DMS53 treated with DMSO at 0.1 percent for 48 hours (cell line): ENCODE data around the gene MMD.
"Not testable (repeated sequence)": the region's sequence is repeated elsewhere in the genome, so short reads cannot be mapped to it uniquely, and the experiment has no call there.

Experiments
- DNase-seq: peaks from one replicate; lab custom pipeline; 2025; ENCODE audit not compliant: unreplicated experiment; lab: John Stamatoyannopoulos, UW

The MMD gene

GRCh38 chr17:55421179-55421934 lies at the start of gene MMD:
Gene MMD, minus strand, starts transcription at chr17:55421835. Its CDS starts 140 bp downstream, at chr17:55421695.
- DNase-seq: peak; percentile 28

GRCh38 chr17:55466671-55467070 lies 45.0 kb upstream of the MMD start:
- no peak for DNase-seq

GRCh38 chr17:55465771-55466170 lies 44.1 kb upstream of the MMD start:
- DNase-seq: not testable (repeated sequence)

GRCh38 chr17:55463600-55463999 lies 42.0 kb upstream of the MMD start:
- DNase-seq: no peak

- no peak for DNase-seq
Observed at GRCh38 chr17:55462711-55463110, 41.1 kb upstream of the MMD start.

- DNase-seq: no peak
Observed at GRCh38 chr17:55462234-55462633, 40.6 kb upstream of the MMD start.

- no peak for DNase-seq
Observed at GRCh38 chr17:55458978-55459377, 37.3 kb upstream of the MMD start.

- no peak for DNase-seq
Observed at GRCh38 chr17:55458287-55458900, 36.8 kb upstream of the MMD start.

- no peak for DNase-seq
Observed at GRCh38 chr17:55456307-55457240, 34.9 kb upstream of the MMD start.

GRCh38 chr17:55454906-55455474 lies 33.4 kb upstream of the MMD start:
- DNase-seq: no peak

GRCh38 chr17:55453839-55454557 lies 32.4 kb upstream of the MMD start:
- DNase-seq: no peak

- no peak for DNase-seq
Observed at GRCh38 chr17:55452139-55452790, 30.6 kb upstream of the MMD start.

GRCh38 chr17:55451758-55452138 lies 30.1 kb upstream of the MMD start:
- no peak for DNase-seq

- DNase-seq: no peak
Observed at GRCh38 chr17:55451203-55451641, 29.6 kb upstream of the MMD start.

- no peak for DNase-seq
Observed at GRCh38 chr17:55450232-55450825, 28.7 kb upstream of the MMD start.

- no peak for DNase-seq
Observed at GRCh38 chr17:55448681-55449080, 27.0 kb upstream of the MMD start.

- no peak for DNase-seq
Observed at GRCh38 chr17:55446581-55447205, 25.1 kb upstream of the MMD start.

- DNase-seq: not testable (repeated sequence)
Observed at GRCh38 chr17:55446004-55446403, 24.4 kb upstream of the MMD start.
